Ovary (tissue), 3 donors: Measurements from ENCODE around the gene APBB2.

Source experiments
- POLR2A ChIP-seq: fragments of 450-650 bp; IDR thresholded peaks from one replicate; pipeline ENCODE4 v1.6.1; 2017; ENCODE audit warnings: antibody characterized with exemption, mild to moderate bottlenecking, moderate library complexity
- TF ChIP-seq, protein P1 (sequence below), 3 donors: fragments of 450-650 bp in 2 of 3; fragments of 200-600 bp in 1 of 3; IDR thresholded peaks; one replicate each; pipeline versions ENCODE4 v1.5.1 to v1.8.0; 2016 to 2022; ENCODE audit warnings: antibody characterized with exemption in 3 of 3, mild to moderate bottlenecking in 1 of 3
- donor health status: DM: no; HTN: no; CAD: no.

DNA sequence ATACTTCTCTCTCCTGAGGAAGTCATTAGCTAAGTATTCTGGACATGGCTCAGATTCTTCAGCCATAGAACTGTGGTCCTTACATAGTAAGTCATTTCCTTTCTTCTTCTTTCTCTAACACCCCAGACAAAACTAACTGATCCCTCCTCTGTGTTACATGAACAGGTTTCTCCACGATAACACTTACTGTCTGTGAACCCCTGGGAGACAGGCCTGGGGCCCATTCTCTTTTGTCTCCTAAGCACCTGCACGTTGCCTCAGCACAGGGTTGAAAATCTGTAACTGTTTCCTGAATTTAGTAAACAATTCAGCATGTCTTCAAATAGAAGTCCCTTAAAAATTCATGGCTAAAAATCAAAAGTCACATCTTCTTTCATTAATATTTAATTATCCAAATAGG lies 24.7 kb downstream of the APBB2 start:
- TF ChIP-seq, protein P1, sequence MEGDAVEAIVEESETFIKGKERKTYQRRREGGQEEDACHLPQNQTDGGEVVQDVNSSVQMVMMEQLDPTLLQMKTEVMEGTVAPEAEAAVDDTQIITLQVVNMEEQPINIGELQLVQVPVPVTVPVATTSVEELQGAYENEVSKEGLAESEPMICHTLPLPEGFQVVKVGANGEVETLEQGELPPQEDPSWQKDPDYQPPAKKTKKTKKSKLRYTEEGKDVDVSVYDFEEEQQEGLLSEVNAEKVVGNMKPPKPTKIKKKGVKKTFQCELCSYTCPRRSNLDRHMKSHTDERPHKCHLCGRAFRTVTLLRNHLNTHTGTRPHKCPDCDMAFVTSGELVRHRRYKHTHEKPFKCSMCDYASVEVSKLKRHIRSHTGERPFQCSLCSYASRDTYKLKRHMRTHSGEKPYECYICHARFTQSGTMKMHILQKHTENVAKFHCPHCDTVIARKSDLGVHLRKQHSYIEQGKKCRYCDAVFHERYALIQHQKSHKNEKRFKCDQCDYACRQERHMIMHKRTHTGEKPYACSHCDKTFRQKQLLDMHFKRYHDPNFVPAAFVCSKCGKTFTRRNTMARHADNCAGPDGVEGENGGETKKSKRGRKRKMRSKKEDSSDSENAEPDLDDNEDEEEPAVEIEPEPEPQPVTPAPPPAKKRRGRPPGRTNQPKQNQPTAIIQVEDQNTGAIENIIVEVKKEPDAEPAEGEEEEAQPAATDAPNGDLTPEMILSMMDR (IDR thresholded peaks at IDR 0.05) = no peak
- no peak for TF ChIP-seq POLR2A
